D341Med (cell line): ENCODE data around the gene CD28.

Experiments used
- DNase-seq: peaks from one replicate; pipeline ENCODE4 v3.0.0; 2012; ENCODE audit warnings: low spot score

Gene CD28

GRCh38 chr2:203718087-203718486 lies 11.6 kb downstream of the CD28 start:
- DNase-seq: no peak

DNA sequence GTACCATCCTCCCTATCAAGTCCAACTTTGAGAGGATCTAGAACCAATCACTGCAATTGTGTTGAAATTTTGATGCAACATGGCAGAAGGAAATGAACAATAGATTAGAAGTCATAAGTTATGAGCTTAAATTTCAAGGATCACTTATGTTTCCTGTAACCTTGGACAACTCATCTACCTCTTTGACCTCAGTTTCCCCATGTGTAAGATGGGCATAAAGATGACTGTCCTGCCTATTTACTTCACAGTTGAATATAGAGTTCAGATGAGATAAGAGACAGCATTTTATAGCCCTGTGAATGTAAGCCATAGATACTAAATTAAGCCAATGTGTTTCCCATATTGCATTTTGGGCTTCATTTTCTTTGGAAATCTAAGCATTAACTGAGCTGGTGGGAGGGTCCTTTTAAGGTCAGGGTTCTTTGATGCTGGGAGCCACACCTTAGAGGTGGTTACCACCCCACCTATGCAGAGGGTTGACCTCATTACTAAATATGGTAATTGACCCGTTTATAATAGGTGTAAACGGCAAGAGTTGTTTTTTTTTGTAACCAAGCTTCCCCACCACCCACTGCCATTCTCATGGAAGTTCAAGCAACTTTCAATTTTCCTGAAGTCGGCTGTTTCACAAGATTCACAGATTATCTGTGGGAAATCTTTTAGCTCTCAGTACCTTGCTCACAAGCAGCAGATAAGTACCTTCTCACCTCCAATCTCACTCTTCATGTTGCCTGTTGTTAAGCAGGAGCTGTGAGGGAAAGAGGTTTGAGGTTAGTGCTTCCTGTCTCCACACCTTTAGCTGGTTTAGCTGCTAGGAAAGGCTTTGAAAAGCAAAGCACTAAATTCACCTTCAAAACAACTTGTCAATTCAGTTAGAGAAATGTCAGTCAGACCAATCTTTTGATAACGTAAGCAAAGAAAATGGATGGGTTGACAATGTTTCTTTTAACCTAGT lies 13.3 kb downstream of the CD28 start:
- no peak for DNase-seq

DNA sequence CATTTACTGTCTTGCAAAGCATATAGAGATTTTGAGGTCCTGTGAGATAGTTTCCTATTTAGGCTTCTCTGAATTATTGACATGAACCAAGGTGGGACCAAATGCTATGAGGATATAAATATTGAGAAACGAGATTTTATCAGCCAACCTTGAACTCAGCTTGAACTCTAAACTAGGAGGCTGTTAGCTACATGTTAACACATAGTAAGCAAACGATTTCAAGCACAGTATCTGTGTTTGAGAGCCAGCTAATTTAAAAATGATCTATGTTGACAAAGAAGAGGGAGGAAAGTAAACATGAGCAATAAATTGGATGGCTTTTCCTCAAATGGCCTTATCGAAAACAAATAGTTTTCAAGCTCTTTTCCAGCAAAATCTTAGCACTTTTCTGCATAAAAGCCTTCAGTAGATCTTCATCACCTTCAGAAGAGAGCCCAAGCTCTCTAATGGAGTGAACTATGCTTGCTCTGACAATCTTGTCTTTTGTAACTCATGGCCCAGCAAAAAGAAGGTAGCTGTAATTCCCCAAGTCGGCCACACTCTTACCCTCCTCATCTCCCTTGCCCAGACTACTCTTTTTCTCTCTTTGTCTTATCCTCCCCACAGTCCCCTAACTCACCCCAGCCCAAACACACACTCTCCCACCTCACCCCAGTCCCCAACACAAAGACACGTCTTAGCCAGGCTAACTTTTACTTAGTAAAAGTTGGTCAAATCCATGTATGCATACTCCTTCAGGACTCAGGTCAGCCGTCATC lies 14.7 kb downstream of the CD28 start:
- DNase-seq: no peak

GRCh38 chr2:203721781-203722300 lies 15.4 kb downstream of the CD28 start:
- DNase-seq: no peak

DNA sequence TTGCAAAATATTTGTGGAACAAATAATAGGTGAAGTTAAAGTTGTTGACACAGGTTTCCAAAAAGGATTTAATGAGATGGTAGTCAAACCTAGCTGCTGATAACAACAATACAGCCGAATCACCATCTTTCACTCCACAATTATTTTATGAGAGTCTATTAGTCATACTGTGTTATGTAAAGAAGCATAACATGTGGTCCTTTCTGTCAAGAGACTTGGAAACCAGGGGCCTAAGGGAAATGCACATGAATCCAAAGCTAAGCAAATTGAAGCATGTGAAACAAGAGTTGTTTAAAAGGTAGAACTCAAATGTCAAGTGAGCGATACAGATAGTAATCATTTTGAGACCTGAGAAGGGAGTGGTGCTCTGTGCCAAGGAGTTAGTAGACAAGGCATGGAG lies 16.0 kb downstream of the CD28 start:
- DNase-seq: no peak

GRCh38 chr2:203728321-203728720 lies 21.9 kb downstream of the CD28 start:
- DNase-seq: no peak

GRCh38 chr2:203730076-203730729 lies 23.8 kb downstream of the CD28 start:
- DNase-seq: no peak

GRCh38 chr2:203730883-203731282 lies 24.4 kb downstream of the CD28 start:
- DNase-seq: no peak

GRCh38 chr2:203732092-203732952 lies 25.9 kb downstream of the CD28 start:
- DNase-seq: no peak

- no peak for DNase-seq
Observed at GRCh38 chr2:203732953-203733510, 26.6 kb downstream of the CD28 start.

- no peak for DNase-seq
Observed at GRCh38 chr2:203733684-203734083, 27.2 kb downstream of the CD28 start.

DNA sequence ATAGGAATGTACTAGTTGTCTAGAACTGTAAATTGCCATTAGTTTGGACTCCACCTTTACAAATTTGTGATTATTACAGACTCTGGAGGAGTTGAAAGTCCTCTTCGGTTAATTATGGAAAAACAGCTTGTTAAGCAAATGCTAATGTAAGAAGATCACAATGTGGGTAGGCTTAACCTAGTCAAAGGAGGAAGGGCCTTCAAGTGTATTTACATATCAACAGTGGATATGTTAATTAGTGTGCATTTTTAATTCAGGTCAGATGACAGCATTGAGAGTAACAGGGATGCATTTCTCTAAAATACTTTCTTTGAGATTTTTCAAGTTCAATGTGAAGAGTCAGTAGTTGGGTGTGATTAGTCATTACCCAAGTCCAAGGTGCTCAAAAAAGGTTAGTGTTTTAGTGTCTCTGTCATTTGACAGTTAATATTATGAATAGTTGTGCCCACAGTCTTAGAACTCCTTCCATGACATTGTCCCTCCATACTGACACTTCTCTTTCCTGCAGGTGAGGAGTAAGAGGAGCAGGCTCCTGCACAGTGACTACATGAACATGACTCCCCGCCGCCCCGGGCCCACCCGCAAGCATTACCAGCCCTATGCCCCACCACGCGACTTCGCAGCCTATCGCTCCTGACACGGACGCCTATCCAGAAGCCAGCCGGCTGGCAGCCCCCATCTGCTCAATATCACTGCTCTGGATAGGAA lies 28.0 kb downstream of the CD28 start:
- no peak for DNase-seq

- DNase-seq: no peak
Observed at GRCh38 chr2:203737360-203737759, 30.9 kb downstream of the CD28 start.

DNA sequence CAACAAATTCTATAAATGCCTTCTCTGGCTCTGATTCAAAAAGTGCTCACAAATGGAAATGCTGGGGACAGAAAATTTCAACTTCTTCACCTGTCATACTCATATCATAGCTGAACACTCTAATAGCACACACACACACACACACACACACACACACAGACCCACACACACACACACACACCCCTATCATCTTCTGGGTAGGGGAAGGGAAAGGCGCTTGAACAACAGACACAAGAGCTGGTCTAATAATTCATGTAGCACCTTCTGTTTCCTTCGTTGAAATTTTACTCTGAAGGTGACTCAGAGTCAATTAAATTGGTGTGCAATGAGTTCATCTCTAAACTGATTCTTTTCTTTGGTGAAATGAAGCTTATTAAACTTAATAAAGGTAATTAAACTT lies 32.9 kb downstream of the CD28 start:
- DNase-seq: no peak

GRCh38 chr2:203740871-203741281 lies 34.4 kb downstream of the CD28 start:
- no peak for DNase-seq

DNA sequence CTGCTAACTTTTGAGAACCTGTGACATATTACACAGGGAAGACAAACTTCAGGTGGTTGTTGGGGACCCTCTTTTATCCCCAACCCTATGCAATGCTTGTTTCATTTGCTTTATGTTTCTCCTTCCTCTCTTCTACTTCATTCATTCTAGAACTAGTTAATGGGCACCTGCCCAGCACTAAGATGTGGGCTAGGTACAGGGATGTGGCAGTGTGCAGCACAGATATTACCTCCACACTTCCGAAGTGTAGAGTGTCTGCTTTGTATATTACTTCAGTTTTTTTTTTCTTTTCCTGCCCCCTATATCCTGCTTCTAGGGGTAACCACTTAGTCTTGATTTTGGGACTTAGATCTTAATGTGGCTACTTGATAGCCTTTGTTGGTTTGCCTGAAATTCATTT lies 35.1 kb downstream of the CD28 start:
- no peak for DNase-seq

DNA sequence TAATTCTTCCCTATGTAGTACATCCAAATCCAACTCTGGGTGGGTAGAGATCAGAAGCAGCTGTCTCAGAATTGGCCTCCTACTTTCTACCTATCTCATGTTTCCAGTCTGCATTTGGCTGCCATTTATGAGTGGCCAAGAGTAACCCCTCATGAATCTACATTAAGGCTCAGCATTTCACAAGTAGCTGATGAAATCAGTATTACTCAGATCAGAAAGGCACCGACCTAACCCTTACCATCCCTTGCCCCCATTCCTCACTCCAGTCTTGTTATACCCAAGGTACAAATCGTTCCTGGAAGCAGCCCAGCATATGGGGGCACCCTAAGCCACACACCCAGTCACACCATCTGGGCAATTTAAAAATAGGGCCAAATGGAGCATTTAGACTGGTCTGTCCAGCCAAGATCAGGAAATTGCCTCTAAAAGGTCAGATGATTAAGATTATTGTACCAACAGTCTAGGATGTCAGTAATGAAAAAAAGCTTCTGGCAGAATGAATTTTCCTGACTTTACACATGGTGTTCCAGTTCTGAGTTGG lies 37.1 kb downstream of the CD28 start:
- no peak for DNase-seq

DNA sequence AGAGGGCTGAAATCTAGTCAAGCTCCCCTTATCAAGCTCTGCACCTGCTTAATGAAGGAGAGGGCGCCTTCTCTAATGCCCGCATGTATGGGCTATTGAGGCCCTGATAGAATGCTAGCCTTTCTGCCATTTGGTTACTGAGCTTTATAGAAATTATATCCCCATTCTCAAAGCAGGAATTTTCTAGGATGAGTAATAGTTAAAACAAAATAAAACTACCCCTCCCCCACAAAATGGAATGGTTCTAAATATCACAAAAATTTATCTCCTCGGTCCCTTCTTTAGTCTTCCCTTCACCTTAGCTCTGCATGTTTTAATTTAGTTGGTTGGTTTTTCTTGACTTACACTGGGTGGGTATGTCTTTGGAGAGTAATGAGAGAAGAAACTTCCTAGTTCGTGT lies 37.7 kb downstream of the CD28 start:
- no peak for DNase-seq

GRCh38 chr2:203745267-203745666 lies 38.8 kb downstream of the CD28 start:
- DNase-seq: no peak
